Measurements from ENCODE around the gene COQ5.

DNA sequence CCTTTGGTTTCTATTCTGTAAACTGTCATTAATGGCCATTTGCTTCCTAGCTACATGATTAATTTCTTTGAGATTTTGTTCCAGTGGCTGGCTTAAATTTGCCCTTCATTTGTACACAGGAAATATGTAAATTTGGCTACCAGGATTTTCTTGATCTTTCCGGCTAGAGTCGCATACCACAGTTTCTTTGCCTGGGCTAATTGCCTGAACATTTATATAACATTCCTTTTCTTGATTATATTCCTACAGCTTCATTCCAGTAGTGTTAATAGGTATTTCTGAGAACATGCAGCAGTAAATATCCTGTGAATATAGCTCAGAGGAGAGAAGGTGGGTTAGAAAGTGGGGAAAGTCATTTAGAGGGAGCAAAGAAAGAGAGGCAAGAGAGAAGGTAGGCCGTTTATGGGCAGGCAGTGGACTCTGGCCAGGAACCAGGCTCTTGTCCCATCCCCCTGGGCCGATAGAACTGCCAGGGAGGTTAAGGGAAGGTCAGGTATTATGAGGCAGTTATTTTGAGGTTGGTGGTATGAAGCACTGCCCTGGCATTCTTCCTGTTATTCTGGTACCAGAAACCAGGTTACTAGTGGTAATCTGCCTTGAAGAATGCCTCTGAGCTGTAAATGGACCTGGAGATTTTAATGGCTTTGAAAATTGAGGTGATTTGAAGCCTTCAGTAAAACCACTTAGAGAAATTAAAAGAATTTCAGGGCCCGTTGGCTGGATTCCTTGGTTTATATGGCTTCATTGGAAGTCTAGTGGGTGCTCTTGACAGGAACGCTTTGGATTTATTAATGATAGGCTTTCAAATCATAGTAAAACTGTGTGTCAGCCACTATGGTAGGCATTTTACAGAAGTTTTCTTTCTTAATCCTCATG lies 9.6 kb upstream of the COQ5 start:
- TF ChIP-seq, protein P1, sequence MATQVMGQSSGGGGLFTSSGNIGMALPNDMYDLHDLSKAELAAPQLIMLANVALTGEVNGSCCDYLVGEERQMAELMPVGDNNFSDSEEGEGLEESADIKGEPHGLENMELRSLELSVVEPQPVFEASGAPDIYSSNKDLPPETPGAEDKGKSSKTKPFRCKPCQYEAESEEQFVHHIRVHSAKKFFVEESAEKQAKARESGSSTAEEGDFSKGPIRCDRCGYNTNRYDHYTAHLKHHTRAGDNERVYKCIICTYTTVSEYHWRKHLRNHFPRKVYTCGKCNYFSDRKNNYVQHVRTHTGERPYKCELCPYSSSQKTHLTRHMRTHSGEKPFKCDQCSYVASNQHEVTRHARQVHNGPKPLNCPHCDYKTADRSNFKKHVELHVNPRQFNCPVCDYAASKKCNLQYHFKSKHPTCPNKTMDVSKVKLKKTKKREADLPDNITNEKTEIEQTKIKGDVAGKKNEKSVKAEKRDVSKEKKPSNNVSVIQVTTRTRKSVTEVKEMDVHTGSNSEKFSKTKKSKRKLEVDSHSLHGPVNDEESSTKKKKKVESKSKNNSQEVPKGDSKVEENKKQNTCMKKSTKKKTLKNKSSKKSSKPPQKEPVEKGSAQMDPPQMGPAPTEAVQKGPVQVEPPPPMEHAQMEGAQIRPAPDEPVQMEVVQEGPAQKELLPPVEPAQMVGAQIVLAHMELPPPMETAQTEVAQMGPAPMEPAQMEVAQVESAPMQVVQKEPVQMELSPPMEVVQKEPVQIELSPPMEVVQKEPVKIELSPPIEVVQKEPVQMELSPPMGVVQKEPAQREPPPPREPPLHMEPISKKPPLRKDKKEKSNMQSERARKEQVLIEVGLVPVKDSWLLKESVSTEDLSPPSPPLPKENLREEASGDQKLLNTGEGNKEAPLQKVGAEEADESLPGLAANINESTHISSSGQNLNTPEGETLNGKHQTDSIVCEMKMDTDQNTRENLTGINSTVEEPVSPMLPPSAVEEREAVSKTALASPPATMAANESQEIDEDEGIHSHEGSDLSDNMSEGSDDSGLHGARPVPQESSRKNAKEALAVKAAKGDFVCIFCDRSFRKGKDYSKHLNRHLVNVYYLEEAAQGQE (IDR thresholded peaks at IDR 0.05; ENCODE audit: insufficient read depth in 1 of 2, low read depth in 2 of 2, low read length in 2 of 2) = no peak
- TF ChIP-seq POLR2AphosphoS5 (IDR thresholded peaks at IDR 0.05; ENCODE audit: low read depth, low read length) = no peak
- no peak for TF ChIP-seq TAF1 (IDR thresholded peaks at IDR 0.05; ENCODE audit: borderline replicate concordance, insufficient read depth, low read length)
- no peak for TF ChIP-seq FOXP2 (optimal IDR thresholded peaks at IDR 0.05; ENCODE audit: borderline replicate concordance, extremely low read depth, extremely low read length, insufficient read depth)

Data from PFSK-1 (cell line).